ENCODE data around the gene SFSWAP. TPM values are rescaled to one million over a fixed set of nuclear protein-coding genes. Genes with fewer than 3 reads are reported as not detected.
A peak's percentile ranks its signal among the peaks of the same experiment; 100 is the strongest.
"Not testable (repeated sequence)": the region's sequence is repeated elsewhere in the genome, so short reads cannot be mapped to it uniquely, and the experiment has no call there.

Gene SFSWAP
- total RNA-seq, 1 experiment from 2014 or later: 48.1 TPM

GRCh38 chr12:131666486-131666885 is 44.4 kb upstream of the SFSWAP start:
- not testable (repeated sequence) for H3K27me3 ChIP-seq (ENCODE audit: insufficient read depth, low read length); H3K27ac ChIP-seq (ENCODE audit: insufficient read length, low read depth, low read length); H3K9me3 Mint-ChIP-seq; H3K79me2 ChIP-seq (ENCODE audit: insufficient read depth, low read length); H3K79me1 ChIP-seq (ENCODE audit: insufficient read depth, low read depth, low read length, poor library complexity, severe bottlenecking); H3K36me3 Mint-ChIP-seq (ENCODE audit: insufficient read depth in 1 of 3, low read depth in 3 of 3); H3K4ac ChIP-seq (ENCODE audit: low read depth, low read length); H3K4me2 ChIP-seq (ENCODE audit: insufficient read depth, insufficient read length, low read length); H3K4me3 Mint-ChIP-seq; H3K9me3 ChIP-seq (ENCODE audit: control insufficient read depth, low read depth, low read length); H2BK15ac ChIP-seq (ENCODE audit: low read depth, low read length); H3K18ac ChIP-seq (ENCODE audit: insufficient read length, low read depth, low read length); H2BK5ac ChIP-seq (ENCODE audit: insufficient read length, low read length); H3K23me2 ChIP-seq (ENCODE audit: insufficient read length, low read depth, low read length, poor library complexity, severe bottlenecking); H3K9ac ChIP-seq (ENCODE audit: extremely low read depth, insufficient read length, low read length); H2BK20ac ChIP-seq (ENCODE audit: low read depth, low read length, poor library complexity, severe bottlenecking); H3K56ac ChIP-seq (ENCODE audit: insufficient read length, low read depth, low read length); H2BK120ac ChIP-seq (ENCODE audit: low read depth, low read length, poor library complexity, severe bottlenecking); H2BK12ac ChIP-seq (ENCODE audit: insufficient read length, low read depth, low read length); H2AFZ ChIP-seq (ENCODE audit: low read length); H2AK5ac ChIP-seq (ENCODE audit: insufficient read length, low read length); H3K14ac ChIP-seq (ENCODE audit: insufficient read depth, low read length); H4K20me1 ChIP-seq (ENCODE audit: control insufficient read depth, insufficient read depth, insufficient read length); H4K91ac ChIP-seq (ENCODE audit: insufficient read length, low read depth, low read length); H3K27ac Mint-ChIP-seq; H3T11ph ChIP-seq (ENCODE audit: low read length); H4K8ac ChIP-seq (replicated peaks; ENCODE audit: insufficient read length, low read depth, low read length); H3K23ac ChIP-seq (ENCODE audit: insufficient read length, low read depth, low read length); H4K5ac ChIP-seq (ENCODE audit: insufficient read length, low read depth, low read length); H3K4me1 ChIP-seq (ENCODE audit: insufficient read depth, low read length); H3K4me1 Mint-ChIP-seq; H3K27me3 Mint-ChIP-seq (ENCODE audit: low read depth)
- DNase-seq: peak; percentile 25
- no CpG with 5 or more reads among the region's 12 CpGs for WGBS (ENCODE audit: extremely low coverage, insufficient read length, low lambda C conversion rate)

GRCh38 chr12:131666978-131667601 is 43.8 kb upstream of the SFSWAP start:
- not testable (repeated sequence) for H3T11ph ChIP-seq (ENCODE audit: low read length); H4K91ac ChIP-seq (ENCODE audit: insufficient read length, low read depth, low read length); H3K27ac Mint-ChIP-seq; H3K27me3 ChIP-seq (ENCODE audit: insufficient read depth, low read length); H3K36me3 Mint-ChIP-seq (ENCODE audit: insufficient read depth in 1 of 3, low read depth in 3 of 3); H2BK120ac ChIP-seq (ENCODE audit: low read depth, low read length, poor library complexity, severe bottlenecking); H3K4me1 ChIP-seq (ENCODE audit: insufficient read depth, low read length); H3K56ac ChIP-seq (ENCODE audit: insufficient read length, low read depth, low read length); H2BK12ac ChIP-seq (ENCODE audit: insufficient read length, low read depth, low read length); H2BK5ac ChIP-seq (ENCODE audit: insufficient read length, low read length); H3K4ac ChIP-seq (ENCODE audit: low read depth, low read length); H3K14ac ChIP-seq (ENCODE audit: insufficient read depth, low read length); H2AK5ac ChIP-seq (ENCODE audit: insufficient read length, low read length); H3K9me3 ChIP-seq (ENCODE audit: control insufficient read depth, low read depth, low read length); H4K5ac ChIP-seq (ENCODE audit: insufficient read length, low read depth, low read length); H2BK15ac ChIP-seq (ENCODE audit: low read depth, low read length); H3K4me1 Mint-ChIP-seq; H3K4me3 Mint-ChIP-seq; H3K79me1 ChIP-seq (ENCODE audit: insufficient read depth, low read depth, low read length, poor library complexity, severe bottlenecking); H3K79me2 ChIP-seq (ENCODE audit: insufficient read depth, low read length); H3K4me2 ChIP-seq (ENCODE audit: insufficient read depth, insufficient read length, low read length); H3K27me3 Mint-ChIP-seq (ENCODE audit: low read depth); H3K23ac ChIP-seq (ENCODE audit: insufficient read length, low read depth, low read length); H3K23me2 ChIP-seq (ENCODE audit: insufficient read length, low read depth, low read length, poor library complexity, severe bottlenecking); H3K18ac ChIP-seq (ENCODE audit: insufficient read length, low read depth, low read length); H3K9me3 Mint-ChIP-seq; H2AFZ ChIP-seq (ENCODE audit: low read length); H4K20me1 ChIP-seq (ENCODE audit: control insufficient read depth, insufficient read depth, insufficient read length); H3K27ac ChIP-seq (ENCODE audit: insufficient read length, low read depth, low read length); H3K9ac ChIP-seq (ENCODE audit: extremely low read depth, insufficient read length, low read length); H4K8ac ChIP-seq (replicated peaks; ENCODE audit: insufficient read length, low read depth, low read length); H2BK20ac ChIP-seq (ENCODE audit: low read depth, low read length, poor library complexity, severe bottlenecking)
- no CpG with 5 or more reads among the region's 12 CpGs for WGBS (ENCODE audit: extremely low coverage, insufficient read length, low lambda C conversion rate)
- peak; percentile 24 for DNase-seq

Data from H9 (cell line).